Upper lobe of left lung (tissue), 4 donors: ENCODE data around the gene VAMP4.

Experiments
- CTCF ChIP-seq, 6 experiments: fragments of 450-650 bp in 4 of 6; fragments of 200-600 bp in 2 of 6; sonication (generic) in 2 of 6; IDR thresholded peaks; one replicate each; pipeline ENCODE4 v1.5.1; 2016 to 2019; ENCODE audit warnings: antibody characterized with exemption in 6 of 6
- EP300 ChIP-seq, 4 donors: sonication (generic); formaldehyde crosslinking; IDR thresholded peaks; one replicate each; pipeline ENCODE4 v1.5.1; 2017; ENCODE audit warnings: antibody characterized with exemption in 4 of 4, control low read depth in 2 of 4
- POLR2A ChIP-seq, 4 donors: fragments of 450-650 bp; IDR thresholded peaks; one replicate each; pipeline ENCODE4 v1.5.1; 2016 to 2017; ENCODE audit warnings: antibody characterized with exemption in 4 of 4, mild to moderate bottlenecking in 2 of 4
- POLR2AphosphoS5 ChIP-seq, 2 donors: sonication (generic); formaldehyde crosslinking; IDR thresholded peaks; one replicate each; pipeline ENCODE4 v1.5.1; 2017; ENCODE audit warnings: antibody characterized with exemption in 2 of 2

- TF ChIP-seq EP300 (IDR thresholded peaks at IDR 0.05) (no peak), CTCF (IDR thresholded peaks at IDR 0.05) (no peak), POLR2AphosphoS5 (IDR thresholded peaks at IDR 0.05) (no peak), POLR2A (IDR thresholded peaks at IDR 0.05) (no peak)
These were observed 3.1 kb upstream of the VAMP4 start for GRCh38 chr1:171744986-171745385.
